H1 (cell line): ENCODE data around the gene AGBL1. TPM values are rescaled to one million over a fixed set of nuclear protein-coding genes. Genes with fewer than 3 reads are reported as not detected.

Experiments used
- CTCF ChIA-PET: fragments of 300-600 bp; sonication (Branson Sonifier 250); formaldehyde crosslinking; loops from one replicate; lab custom pipeline; 2021; ENCODE audit not compliant: partially characterized antibody; lab: Charles Lee
- POLR2A ChIA-PET: fragments of 300-600 bp; sonication (Branson Sonifier 250); formaldehyde crosslinking; loops from one replicate; lab custom pipeline; 2021; ENCODE audit warnings: inconsistent platforms; ENCODE audit not compliant: partially characterized antibody; lab: Charles Lee
- DNase-seq, 2 experiments: peaks; one replicate each; pipeline versions ENCODE4 v3.0.0 to v3.0.0-alpha.2; 2010 to 2022; ENCODE audit warnings: low spot score in 2 of 2, low read depth in 1 of 2, mixed read lengths in 1 of 2
- FAIRE-seq: peaks from 2 replicates; lab custom pipeline; 2011; peaks lifted over from hg19 to GRCh38; lab: Jason Lieb, UNC
- H2AFZ ChIP-seq: 2 replicates; pipeline ENCODE4 v1.8.1; 2012; ENCODE audit warnings: low read length, inconsistent platforms
- H2AK5ac ChIP-seq: 2 replicates; pipeline ENCODE4 v1.6.1; 2013; ENCODE audit warnings: low read depth, low read length
- H2BK120ac ChIP-seq: replicated peaks from 2 replicates; pipeline ENCODE3; 2013; ENCODE audit warnings: low read depth, low read length, inconsistent platforms
- H2BK12ac ChIP-seq: 2 replicates; pipeline ENCODE4 v1.6.1; 2013; ENCODE audit warnings: low read depth, low read length
- H2BK15ac ChIP-seq: 2 replicates; pipeline ENCODE4 v1.6.1; 2013; ENCODE audit warnings: low read length
- H2BK20ac ChIP-seq: 2 replicates; pipeline ENCODE4 v1.6.1; 2013; ENCODE audit warnings: low read length
- H2BK5ac ChIP-seq: 2 replicates; pipeline ENCODE4 v1.6.1; 2013; ENCODE audit warnings: low read depth, low read length
- H3K14ac ChIP-seq: 2 replicates; pipeline ENCODE4 v1.6.1; 2013; ENCODE audit warnings: inconsistent platforms; ENCODE audit not compliant: insufficient read length
- H3K18ac ChIP-seq: 2 replicates; pipeline ENCODE4 v1.6.1; 2013; ENCODE audit warnings: low read length; ENCODE audit errors: extremely low read depth
- H3K23ac ChIP-seq: 2 replicates; pipeline ENCODE4 v1.6.1; 2013; ENCODE audit warnings: inconsistent platforms; ENCODE audit not compliant: insufficient read length
- H3K23me2 ChIP-seq: 2 replicates; pipeline ENCODE4 v1.6.1; 2013; ENCODE audit warnings: low read depth, low read length
- H3K27ac ChIP-seq: 2 replicates; pipeline ENCODE4 v1.6.1; 2011; ENCODE audit warnings: low read depth, low read length, inconsistent platforms
- H3K27me3 ChIP-seq, 4 experiments: replicated peaks in 1 of 4; 1 replicate in 1 of 4; 2 replicates in 3 of 4; pipeline versions ENCODE4 v1.6.1 to v1.8.1; 2011 to 2013; ENCODE audit warnings: low read length in 3 of 4, mild to moderate bottlenecking in 3 of 4, inconsistent platforms in 2 of 4, mixed read lengths in 2 of 4, moderate library complexity in 1 of 4; ENCODE audit not compliant: control insufficient read depth in 3 of 4, insufficient read depth in 3 of 4; ENCODE audit errors: extremely low read depth in 1 of 4
- H3K36me3 ChIP-seq, 4 experiments: 2 replicates each; pipeline versions ENCODE4 v1.6.1 to v1.8.1; 2011 to 2013; ENCODE audit warnings: mild to moderate bottlenecking in 4 of 4, low read length in 3 of 4, moderate library complexity in 2 of 4, control low read depth in 1 of 4, inconsistent platforms in 1 of 4; ENCODE audit not compliant: insufficient read depth in 4 of 4, control insufficient read depth in 2 of 4
- H3K4ac ChIP-seq: replicated peaks from 2 replicates; pipeline ENCODE3; 2013; ENCODE audit warnings: low read length, low read depth, mixed read lengths, inconsistent platforms; ENCODE audit not compliant: insufficient read length
- H3K4me1 ChIP-seq, 4 experiments: replicated peaks in 1 of 4; 1 replicate in 1 of 4; 2 replicates in 3 of 4; pipeline versions ENCODE4 v1.6.1 to v1.8.1; 2011 to 2013; ENCODE audit warnings: low read length in 3 of 4, inconsistent platforms in 2 of 4, mixed read lengths in 1 of 4; ENCODE audit not compliant: insufficient read depth in 4 of 4, control insufficient read depth in 3 of 4
- H3K4me2 ChIP-seq, 2 experiments: 2 replicates each; pipeline versions ENCODE4 v1.6.1 to v1.8.1; 2011 to 2013; ENCODE audit warnings: low read depth in 2 of 2, low read length in 2 of 2, control low read depth in 1 of 2, inconsistent platforms in 1 of 2, mild to moderate bottlenecking in 1 of 2; ENCODE audit not compliant: insufficient read depth in 1 of 2
- H3K4me3 ChIP-seq, 4 experiments: fragments of 200-600, 300-600 bp in 1 of 4; sonication (generic), shearing (Covaris generic), sonication (Bioruptor Twin) in 1 of 4; 2 replicates each; pipeline versions ENCODE4 v1.5.1 to v1.8.1; 2011 to 2016; ENCODE audit warnings: low read length in 4 of 4, low read depth in 3 of 4, control low read depth in 2 of 4, inconsistent platforms in 2 of 4, mild to moderate bottlenecking in 2 of 4, mixed read lengths in 1 of 4, moderate library complexity in 1 of 4; ENCODE audit not compliant: insufficient read depth in 2 of 4; ENCODE audit errors: extremely low read depth in 1 of 4
- H3K56ac ChIP-seq: replicated peaks from 2 replicates; pipeline ENCODE3; 2013; ENCODE audit warnings: low read depth, mild to moderate bottlenecking, mixed read lengths, low read length, inconsistent platforms; ENCODE audit not compliant: insufficient read length
- H3K79me1 ChIP-seq: 2 replicates; pipeline ENCODE4 v1.6.1; 2013; ENCODE audit warnings: low read depth, low read length, control low read depth
- H3K79me2 ChIP-seq, 2 experiments: 2 replicates each; pipeline versions ENCODE4 v1.6.1 to v1.8.1; 2012 to 2013; ENCODE audit warnings: low read length in 2 of 2, mild to moderate bottlenecking in 2 of 2, inconsistent platforms in 1 of 2; ENCODE audit not compliant: insufficient read depth in 2 of 2, control insufficient read depth in 1 of 2
- H3K9ac ChIP-seq, 4 experiments: replicated peaks in 1 of 4; 1 replicate in 1 of 4; 2 replicates in 3 of 4; pipeline versions ENCODE4 v1.6.1 to v1.8.1; 2011 to 2013; ENCODE audit warnings: low read depth in 3 of 4, low read length in 3 of 4, control low read depth in 2 of 4, mild to moderate bottlenecking in 2 of 4, moderate library complexity in 2 of 4, inconsistent platforms in 1 of 4; ENCODE audit errors: extremely low read depth in 1 of 4
- H3K9me3 ChIP-seq, 2 experiments: 2 replicates each; pipeline versions ENCODE4 v1.6.1 to v1.8.1; 2012 to 2013; ENCODE audit warnings: mild to moderate bottlenecking in 2 of 2, moderate library complexity in 2 of 2, control low read depth in 1 of 2, inconsistent platforms in 1 of 2, low read depth in 1 of 2, low read length in 1 of 2, mixed read lengths in 1 of 2; ENCODE audit not compliant: insufficient read depth in 2 of 2
- H4K20me1 ChIP-seq, 2 experiments: replicated peaks in 1 of 2; 2 replicates each; pipeline versions ENCODE3 to v1.8.1; 2011 to 2013; ENCODE audit warnings: inconsistent platforms in 2 of 2, low read length in 2 of 2, mild to moderate bottlenecking in 1 of 2; ENCODE audit not compliant: insufficient read depth in 2 of 2, control insufficient read depth in 1 of 2
- H4K5ac ChIP-seq: 2 replicates; pipeline ENCODE4 v1.6.1; 2013; ENCODE audit warnings: low read length, low read depth, mixed read lengths, inconsistent platforms; ENCODE audit not compliant: insufficient read length
- H4K8ac ChIP-seq: 2 replicates; pipeline ENCODE4 v1.8.0; 2013; ENCODE audit warnings: mild to moderate bottlenecking, moderate library complexity, low read length, inconsistent platforms; ENCODE audit not compliant: insufficient read depth; ENCODE audit errors: extremely low read depth
- H4K91ac ChIP-seq: replicated peaks from 2 replicates; pipeline ENCODE3; 2013; ENCODE audit warnings: low read length, mixed read lengths, inconsistent platforms; ENCODE audit not compliant: insufficient read length
- CHD2 ChIP-seq: IDR thresholded peaks from 2 replicates; pipeline ENCODE4 v1.6.1; 2012; ENCODE audit warnings: low read length, improper control_type of control experiment
- EZH2 ChIP-seq: fragments of 200-600 bp; sonication (generic); IDR thresholded peaks from 2 replicates; pipeline ENCODE4 v1.7.1; 2012; ENCODE audit warnings: low read depth, mild to moderate bottlenecking, moderate library complexity, low read length, inconsistent platforms; ENCODE audit not compliant: severe bottlenecking
- HDAC2 ChIP-seq, 2 experiments: fragments of 300-600 bp in 1 of 2; sonication (generic) in 1 of 2; IDR thresholded peaks; 2 replicates each; pipeline ENCODE4 v1.6.1; 2011 to 2012; ENCODE audit warnings: low read depth in 2 of 2, low read length in 2 of 2, mild to moderate bottlenecking in 2 of 2, moderate library complexity in 2 of 2, borderline replicate concordance in 1 of 2, inconsistent platforms in 1 of 2
- JUN ChIP-seq: IDR thresholded peaks from 2 replicates; pipeline ENCODE4 v1.6.1; 2011; ENCODE audit warnings: low read depth, mild to moderate bottlenecking, improper control_type of control experiment, low read length
- JUND ChIP-seq: IDR thresholded peaks from 2 replicates; pipeline ENCODE4 v1.6.1; 2011; ENCODE audit warnings: mild to moderate bottlenecking, improper control_type of control experiment, low read length
- PHF8 ChIP-seq: fragments of 200-600 bp; sonication (generic); conservative IDR thresholded peaks from 2 replicates; pipeline ENCODE4 v1.7.1; 2012; ENCODE audit warnings: low read depth, mild to moderate bottlenecking, inconsistent platforms, low read length, moderate library complexity
- POLR2AphosphoS5 ChIP-seq: IDR thresholded peaks from 2 replicates; pipeline ENCODE4 v1.6.1; 2011; ENCODE audit warnings: low read depth, low read length
- RFX5 ChIP-seq: IDR thresholded peaks from 2 replicates; pipeline ENCODE4 v1.6.1; 2011; ENCODE audit warnings: low read depth, low read length, improper control_type of control experiment, borderline replicate concordance
- RNF2 ChIP-seq: fragments of 200-900, 300-1000 bp; sonication (generic); IDR thresholded peaks from 2 replicates; pipeline ENCODE4 v1.7.1; 2016; ENCODE audit warnings: borderline replicate concordance, low read depth, mild to moderate bottlenecking, antibody characterized with exemption, low read length; ENCODE audit not compliant: poor library complexity, severe bottlenecking; ENCODE audit errors: missing control alignments
- SP1 ChIP-seq: IDR thresholded peaks from 2 replicates; pipeline ENCODE4 v1.6.1; 2011; ENCODE audit warnings: low read depth, low read length
- SP4 ChIP-seq: IDR thresholded peaks from 2 replicates; pipeline ENCODE4 v1.6.1; 2012; ENCODE audit warnings: low read length, inconsistent platforms
- TCF12 ChIP-seq: IDR thresholded peaks from 2 replicates; pipeline ENCODE4 v1.6.1; 2011; ENCODE audit warnings: low read depth, mild to moderate bottlenecking, low read length
- WGBS, 2 experiments: shearing (Covaris generic) in 1 of 2; methylation state at CpG; one replicate each; pipeline versions ENCODE4 v1.1.6 to v1.1.7; 2013 to 2015; ENCODE audit warnings: low lambda C conversion rate in 2 of 2, mixed read lengths in 2 of 2, inconsistent platforms in 1 of 2, low coverage in 1 of 2, missing lambda C conversion rate in 1 of 2; ENCODE audit not compliant: insufficient replicate concordance in 2 of 2, insufficient coverage in 1 of 2, insufficient read length in 1 of 2; ENCODE audit errors: extremely low coverage in 1 of 2, missing lambda C conversion rate in 1 of 2; 5-methylcytosine and 5-hydroxymethylcytosine counted together
- polyA plus RNA-seq, 7 experiments: library from polyadenylated mRNA; depleted of rRNA in 3 of 7; stranded (reverse) in 5 of 7; unstranded in 2 of 7; fragments of >200 nt in 5 of 7; fragments of 200-250 nt in 2 of 7; gene quantifications; 1 replicate in 5 of 7; 2 replicates in 1 of 7; 4 replicates in 1 of 7; pipeline versions ENCODE4 v1.2.1 to v1.2.3, GENCODE V29; 2011 to 2013; ENCODE audit warnings: missing spikeins in 2 of 7, mixed read lengths in 2 of 7
- total RNA-seq: library from RNA; stranded (reverse); fragmentation: NEBNext Ultra II Directional; extraction: Animal tissue kit (Norgen Biotek cat#: 25700); gene quantifications from 2 replicates; pipeline ENCODE4 v1.2.1, GENCODE V29; 2021

AGBL1 gene
- total and polyA plus RNA-seq, 2 of the 8 experiments (the other 6 are each of a cell fraction or from before 2014, with no cell fraction given) = not detected

GRCh38 chr15:86929461-86929860 lies 849.8 kb downstream of the AGBL1 start:
- DNase-seq (no peak), FAIRE-seq (no peak)
- H3K27ac ChIP-seq = no peak overlapping the region
- 100% methylated on average over 2 of the region's 2 CpGs; no CpG with 5 or more reads in 1 of the 2 experiments for WGBS, 2 experiments
- H2AFZ ChIP-seq = no peak overlapping the region
- H3K4me1 ChIP-seq = no peaks in the 10 kb centered on the region
- H3K14ac ChIP-seq = no peak overlapping the region
- H3K56ac ChIP-seq = no peak overlapping the region
- CTCF ChIA-PET = no interaction called here
- H3K4me2 ChIP-seq = no peak overlapping the region
- H2BK5ac ChIP-seq = no peak overlapping the region
- TF ChIP-seq SP1 (no peak), EZH2 (no peak), RFX5 (no peak), HDAC2 (IDR thresholded peaks at IDR 0.05; ENCODE audit: borderline replicate concordance in 1 of 2, low read depth in 2 of 2, low read length in 2 of 2) (no peak), TCF12 (no peak), PHF8 (no peak), JUN (no peak), JUND (no peak), CHD2 (no peak), SP4 (no peak), POLR2AphosphoS5 (no peak), RNF2 (no peak)
- no peaks in the 10 kb centered on the region for H3K79me1 ChIP-seq
- no peak overlapping the region for H2BK20ac ChIP-seq
- no peak overlapping the region for H4K91ac ChIP-seq
- no peaks in the 10 kb centered on the region for H3K9me3 ChIP-seq
- H3K4ac ChIP-seq = no peak overlapping the region
- H3K27me3 ChIP-seq = no peaks in the 10 kb centered on the region
- no peaks in the 10 kb centered on the region for H3K36me3 ChIP-seq
- no peak overlapping the region for H3K9ac ChIP-seq
- H3K18ac ChIP-seq = no peak overlapping the region
- no peak overlapping the region for H4K5ac ChIP-seq
- no peaks in the 10 kb centered on the region for H3K79me2 ChIP-seq
- no peaks in the 10 kb centered on the region for H3K23me2 ChIP-seq
- H3K23ac ChIP-seq = no peak overlapping the region
- H2BK12ac ChIP-seq = no peak overlapping the region
- no peak overlapping the region for H2BK120ac ChIP-seq
- H4K20me1 ChIP-seq = no peaks in the 10 kb centered on the region
- no peak overlapping the region for H2AK5ac ChIP-seq
- POLR2A ChIA-PET = no interaction called here
- no peak overlapping the region for H4K8ac ChIP-seq
- no peak overlapping the region for H3K4me3 ChIP-seq
- no peak overlapping the region for H2BK15ac ChIP-seq
